Stimulated activated naive CD4-positive, alpha-beta T cell treated with Interleukin-2 at 50 U/mL for 16 hours (primary cell): ENCODE data around the gene CABLES2.

Source experiments
- DNase-seq: peaks from one replicate; lab custom pipeline; 2025; lab: John Stamatoyannopoulos, UW

CABLES2 gene

GRCh38 chr20:62417981-62418708 lies 11.1 kb upstream of the CABLES2 start:
- DNase-seq = no peak

GRCh38 chr20:62416651-62417637 lies 9.9 kb upstream of the CABLES2 start:
- no peak for DNase-seq

DNA sequence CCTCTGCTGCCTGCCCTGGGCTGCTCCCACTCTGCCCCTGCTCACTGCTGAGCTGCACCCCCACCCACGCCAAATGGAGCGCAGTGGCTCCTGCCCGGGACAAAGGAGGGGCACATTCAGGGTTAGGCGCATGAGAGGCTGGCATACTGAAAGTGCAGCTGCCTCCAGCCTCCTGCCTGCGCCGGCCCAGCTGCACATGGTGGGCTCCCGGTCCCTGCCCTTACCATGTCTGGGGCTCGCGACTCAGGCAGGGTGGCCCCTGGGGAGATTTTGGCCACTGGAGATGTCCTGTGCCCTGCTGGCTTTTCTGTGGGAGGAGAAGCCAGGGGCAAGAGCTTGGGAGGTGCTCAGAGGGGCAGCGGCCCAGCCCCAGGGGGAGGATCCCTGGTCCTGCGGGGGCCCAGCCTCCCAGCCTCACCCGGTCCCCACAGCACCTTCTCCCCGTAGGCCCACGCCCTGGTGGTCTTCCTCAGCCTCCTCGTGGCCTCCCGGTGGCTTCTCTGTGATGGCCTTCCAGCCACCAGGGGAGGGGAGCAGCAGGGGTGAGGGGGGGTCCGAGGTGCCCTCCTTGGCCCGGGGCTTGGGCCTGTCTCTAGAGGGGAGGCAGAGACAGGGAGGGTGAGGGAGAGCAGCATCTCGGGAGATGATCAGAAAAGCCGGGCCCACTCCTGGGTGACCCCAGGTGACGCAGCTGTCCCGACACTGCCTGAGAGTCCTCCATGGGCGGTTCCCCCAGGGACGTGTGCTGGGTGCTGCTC lies 8.4 kb upstream of the CABLES2 start:
- DNase-seq = no peak

- no peak for DNase-seq
Observed at GRCh38 chr20:62413896-62414481, 6.9 kb upstream of the CABLES2 start.

GRCh38 chr20:62413025-62413570 lies 6.0 kb upstream of the CABLES2 start:
- DNase-seq = no peak

GRCh38 chr20:62412194-62413024 lies 5.3 kb upstream of the CABLES2 start:
- no peak for DNase-seq

DNA sequence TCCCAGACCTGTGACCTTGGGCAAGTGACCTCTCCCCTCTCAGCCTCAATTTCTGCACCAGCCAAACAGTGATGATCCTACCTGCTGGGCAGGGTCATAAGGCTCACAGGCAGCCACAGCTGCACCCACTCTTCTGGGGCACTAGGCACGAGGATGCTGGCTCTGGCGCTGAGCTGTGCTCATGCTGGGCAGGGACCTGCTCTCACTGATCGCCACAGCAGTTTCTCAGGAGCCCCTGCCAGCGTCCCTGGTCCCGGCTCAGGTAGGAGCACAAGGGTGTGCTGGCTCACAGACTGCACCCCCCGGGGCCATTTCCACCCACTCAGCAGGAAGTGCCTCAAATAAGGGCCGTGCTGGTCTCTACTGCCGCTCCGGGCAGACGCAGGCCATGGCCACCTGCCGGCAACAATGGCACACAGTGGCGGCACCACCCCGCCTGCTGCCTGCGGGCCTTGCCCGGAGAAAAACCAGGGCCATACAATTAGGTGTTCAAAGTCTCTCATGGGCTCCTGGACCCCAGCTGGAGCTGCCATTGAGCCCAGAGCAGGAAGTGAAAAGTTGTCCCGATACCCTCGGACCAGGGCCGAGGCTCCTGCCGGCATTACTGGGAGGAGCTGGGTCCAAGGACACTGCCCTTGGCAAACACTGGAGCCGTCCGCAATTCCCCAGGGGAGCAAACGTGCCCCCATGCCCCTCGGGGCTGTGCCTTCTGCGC lies 4.6 kb upstream of the CABLES2 start:
- no peak for DNase-seq

DNA sequence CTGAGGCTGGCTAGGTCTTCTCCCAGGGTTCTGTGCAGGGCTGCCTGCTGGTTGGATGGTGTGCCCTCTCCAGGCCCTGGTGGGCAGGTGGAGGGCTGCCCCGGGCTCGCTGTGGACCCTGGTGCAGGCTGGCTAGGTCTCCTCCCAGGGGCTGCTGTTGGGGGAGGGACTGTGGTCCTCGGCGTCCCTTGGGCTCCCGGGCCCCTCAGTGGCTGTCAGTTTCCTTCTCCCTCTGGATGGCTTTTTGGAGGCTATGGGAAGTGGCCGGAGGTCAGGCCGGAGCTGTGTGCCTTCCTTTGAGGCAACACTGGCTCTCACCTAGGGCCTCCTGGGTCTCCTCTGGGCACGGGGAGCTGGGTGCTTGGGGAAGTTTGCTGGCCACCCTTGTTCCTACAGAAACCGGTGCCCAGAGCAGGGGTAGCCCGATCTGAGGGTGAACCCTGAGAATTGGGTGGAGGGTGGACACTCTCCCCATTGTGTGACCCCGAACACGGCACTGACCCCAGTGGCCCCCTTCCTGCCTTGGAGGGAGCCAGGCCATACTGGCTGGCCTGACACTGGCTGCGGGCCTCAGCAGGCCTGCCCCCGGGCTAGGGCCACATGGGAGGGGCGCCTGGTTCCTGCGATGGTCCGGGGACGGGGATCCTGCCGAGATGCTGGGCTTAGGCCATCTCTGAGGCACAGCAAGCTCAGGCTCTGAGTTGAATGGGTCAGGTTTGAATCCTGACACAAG lies 3.8 kb upstream of the CABLES2 start:
- DNase-seq = no peak

DNA sequence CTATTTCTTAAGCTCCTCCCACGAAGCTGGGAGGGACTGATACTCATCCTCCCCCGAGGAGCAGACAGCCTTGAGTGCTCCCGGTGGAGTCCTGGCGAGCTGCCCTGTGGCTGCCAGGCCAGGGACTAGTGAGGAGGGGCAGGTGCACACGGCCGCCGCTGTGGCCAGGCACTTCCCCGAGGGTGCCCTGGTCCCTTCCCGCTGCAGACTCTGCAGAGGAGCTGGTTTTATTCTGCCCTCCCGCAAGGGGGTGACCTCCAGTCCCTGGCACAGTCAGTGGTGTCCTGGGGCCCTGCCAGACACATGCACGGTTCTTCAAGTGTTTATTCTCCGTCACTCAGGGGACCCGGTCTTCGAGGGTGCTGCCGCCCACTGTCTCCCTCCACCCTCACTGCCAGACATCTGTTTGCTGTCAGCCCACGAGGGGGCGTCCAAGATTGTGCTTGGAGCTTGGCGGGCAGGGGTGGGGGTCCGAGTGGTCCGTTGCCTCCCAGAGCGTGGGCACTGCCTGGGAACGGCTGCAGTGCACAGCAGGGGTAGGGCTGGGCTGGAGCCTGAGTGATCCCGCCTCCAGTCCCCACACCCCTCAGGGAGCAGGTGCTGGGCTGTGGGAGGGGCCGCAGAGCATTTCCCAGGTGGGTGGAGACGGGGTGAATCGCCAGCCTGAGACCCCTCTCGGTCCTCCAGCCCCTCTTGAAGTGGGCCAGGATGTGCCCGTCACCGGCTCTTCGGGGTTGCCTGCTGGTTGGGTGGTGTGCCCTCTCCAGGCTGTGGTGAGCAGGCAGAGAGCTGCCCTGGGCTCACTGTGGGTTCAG lies 3.1 kb upstream of the CABLES2 start:
- DNase-seq = peak; percentile 18

GRCh38 chr20:62409086-62409853 lies 2.2 kb upstream of the CABLES2 start:
- no peak for DNase-seq

GRCh38 chr20:62408640-62409039 lies 1.6 kb upstream of the CABLES2 start:
- no peak for DNase-seq

- no peak for DNase-seq
Observed at GRCh38 chr20:62408055-62408454, 970 bp upstream of the CABLES2 start.

DNA sequence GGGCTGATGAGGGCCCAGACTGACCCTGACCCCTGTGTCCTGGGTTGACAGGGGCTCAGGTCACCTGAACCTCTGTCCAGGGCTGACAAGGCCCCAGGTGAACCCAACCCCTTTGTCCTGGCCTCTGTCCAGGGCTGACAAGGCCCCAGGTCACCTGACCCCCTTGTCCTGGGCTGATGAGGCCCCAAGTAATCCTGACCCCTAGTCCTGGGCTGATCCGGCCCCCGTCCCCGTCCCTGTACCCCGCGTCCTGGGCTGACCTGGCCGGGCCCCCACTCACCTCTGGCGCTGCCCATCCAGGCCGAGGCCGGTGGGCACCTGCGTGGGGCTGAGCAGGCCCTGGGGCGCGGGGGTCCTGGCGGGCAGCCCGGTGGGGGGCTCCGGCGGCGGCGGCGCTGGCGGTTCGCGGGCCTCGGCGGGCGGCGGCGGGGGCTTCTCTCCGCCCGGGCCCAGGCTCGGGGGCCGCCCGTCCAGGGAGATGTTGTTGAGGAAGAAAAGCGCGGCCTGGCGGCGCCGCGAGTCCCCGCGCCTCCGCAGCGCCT lies 379 bp downstream of the CABLES2 start:
- no peak for DNase-seq

DNA sequence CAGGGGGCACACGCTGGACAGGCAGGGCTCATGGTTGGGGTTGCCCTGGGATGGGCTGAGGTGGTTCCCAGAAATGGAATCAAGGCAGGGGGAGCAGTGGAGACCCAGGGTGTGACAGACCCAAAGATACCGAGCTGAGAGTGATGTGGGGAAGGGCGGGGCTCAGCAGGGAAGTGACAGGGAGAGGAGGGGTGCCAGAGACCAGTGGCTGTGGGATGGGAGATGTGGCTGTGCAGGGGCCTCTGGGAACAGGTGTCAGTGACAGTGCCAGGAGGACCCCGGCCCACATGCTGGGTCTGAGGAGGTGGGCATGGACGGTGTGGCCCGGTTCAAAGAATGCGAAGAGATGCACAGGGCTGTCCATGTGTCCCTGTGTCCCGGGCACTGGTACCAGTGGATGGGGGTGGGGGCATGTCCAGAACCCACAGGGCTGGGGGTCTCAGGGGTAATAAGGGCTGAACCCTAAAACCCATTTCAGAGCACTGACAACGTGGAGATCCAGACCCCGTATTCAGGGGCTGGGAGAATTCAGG lies 1.0 kb downstream of the CABLES2 start:
- no peak for DNase-seq

- no peak for DNase-seq
Observed at GRCh38 chr20:62405108-62405980, 1.7 kb downstream of the CABLES2 start.

DNA sequence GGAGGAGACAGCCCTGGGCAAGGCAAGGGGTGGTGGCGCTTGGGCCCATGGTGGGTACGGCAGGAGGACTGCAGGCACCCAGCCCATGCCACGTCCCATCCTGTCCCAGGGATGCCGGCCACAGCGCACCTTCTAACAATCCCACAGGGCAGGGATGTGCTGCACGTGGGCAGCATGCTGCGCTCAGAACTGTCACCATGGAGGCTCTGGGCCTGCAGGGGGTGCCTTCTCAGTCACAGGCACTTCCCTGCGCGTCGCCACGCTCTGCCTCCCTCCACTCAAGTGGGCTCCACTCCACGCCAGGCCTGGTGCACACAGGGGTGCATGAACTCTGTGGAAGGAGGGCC lies 2.4 kb downstream of the CABLES2 start:
- no peak for DNase-seq
